Nephron (organoid): ENCODE measurements around the gene DMBX1.

Source experiments
- H3K27ac Mint-ChIP-seq, 3 experiments: 2 replicates each; pipeline ENCODE4 v1.8.0; 2020; ENCODE audit warnings: mixed read lengths in 3 of 3, mild to moderate bottlenecking in 2 of 3, moderate library complexity in 1 of 3
- H3K27me3 Mint-ChIP-seq: 2 replicates; pipeline ENCODE4 v1.8.0; 2021; ENCODE audit warnings: low read depth, mild to moderate bottlenecking, moderate library complexity, mixed read lengths
- H3K36me3 Mint-ChIP-seq: 2 replicates; pipeline ENCODE4 v1.8.0; 2020; ENCODE audit warnings: low read depth, mixed read lengths
- H3K4me1 Mint-ChIP-seq: 2 replicates; pipeline ENCODE4 v1.8.0; 2020; ENCODE audit warnings: mixed read lengths
- H3K4me3 Mint-ChIP-seq, 3 experiments: 2 replicates each; pipeline ENCODE4 v1.8.0; 2020; ENCODE audit warnings: mild to moderate bottlenecking in 3 of 3, mixed read lengths in 3 of 3, moderate library complexity in 2 of 3
- H3K9me3 Mint-ChIP-seq: 2 replicates; pipeline ENCODE4 v1.8.0; 2020; ENCODE audit warnings: mixed read lengths
- TF ChIP-seq, protein P1 (sequence below), 3 experiments: fragments of 200-600 bp; sonication (generic); IDR thresholded peaks; one replicate each; pipeline ENCODE4 v1.5.0; 2021; ENCODE audit warnings: antibody characterized with exemption in 3 of 3; ENCODE audit not compliant: unreplicated experiment in 3 of 3

The DMBX1 gene

GRCh38 chr1:46481961-46482360 is 7.7 kb upstream of the DMBX1 start:
- no peak overlapping the region for H3K27ac Mint-ChIP-seq
- H3K4me1 Mint-ChIP-seq, result peaks cover 6% of the 10 kb centered on the region
- peaks cover 97% of the 10 kb centered on the region for H3K27me3 Mint-ChIP-seq
- no peak overlapping the region for H3K4me3 Mint-ChIP-seq
- no peaks in the 10 kb centered on the region for H3K36me3 Mint-ChIP-seq
- TF ChIP-seq, protein P1, sequence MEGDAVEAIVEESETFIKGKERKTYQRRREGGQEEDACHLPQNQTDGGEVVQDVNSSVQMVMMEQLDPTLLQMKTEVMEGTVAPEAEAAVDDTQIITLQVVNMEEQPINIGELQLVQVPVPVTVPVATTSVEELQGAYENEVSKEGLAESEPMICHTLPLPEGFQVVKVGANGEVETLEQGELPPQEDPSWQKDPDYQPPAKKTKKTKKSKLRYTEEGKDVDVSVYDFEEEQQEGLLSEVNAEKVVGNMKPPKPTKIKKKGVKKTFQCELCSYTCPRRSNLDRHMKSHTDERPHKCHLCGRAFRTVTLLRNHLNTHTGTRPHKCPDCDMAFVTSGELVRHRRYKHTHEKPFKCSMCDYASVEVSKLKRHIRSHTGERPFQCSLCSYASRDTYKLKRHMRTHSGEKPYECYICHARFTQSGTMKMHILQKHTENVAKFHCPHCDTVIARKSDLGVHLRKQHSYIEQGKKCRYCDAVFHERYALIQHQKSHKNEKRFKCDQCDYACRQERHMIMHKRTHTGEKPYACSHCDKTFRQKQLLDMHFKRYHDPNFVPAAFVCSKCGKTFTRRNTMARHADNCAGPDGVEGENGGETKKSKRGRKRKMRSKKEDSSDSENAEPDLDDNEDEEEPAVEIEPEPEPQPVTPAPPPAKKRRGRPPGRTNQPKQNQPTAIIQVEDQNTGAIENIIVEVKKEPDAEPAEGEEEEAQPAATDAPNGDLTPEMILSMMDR (IDR thresholded peaks at IDR 0.05; ENCODE audit: unreplicated experiment in 3 of 3), result no peak
- no peaks in the 10 kb centered on the region for H3K9me3 Mint-ChIP-seq

GRCh38 chr1:46483589-46483988 is 6.0 kb upstream of the DMBX1 start:
- no peak overlapping the region for H3K4me3 Mint-ChIP-seq
- no peaks in the 10 kb centered on the region for H3K9me3 Mint-ChIP-seq
- H3K4me1 Mint-ChIP-seq, result peaks cover 8% of the 10 kb centered on the region
- TF ChIP-seq, protein P1 (IDR thresholded peaks at IDR 0.05; ENCODE audit: unreplicated experiment in 3 of 3), result no peak
- H3K36me3 Mint-ChIP-seq, result no peaks in the 10 kb centered on the region
- H3K27ac Mint-ChIP-seq, result no peak overlapping the region
- peaks cover 97% of the 10 kb centered on the region for H3K27me3 Mint-ChIP-seq

GRCh38 chr1:46484783-46485490 is 4.7 kb upstream of the DMBX1 start:
- H3K4me3 Mint-ChIP-seq, result no peak overlapping the region
- H3K4me1 Mint-ChIP-seq, result peaks cover 17% of the 10 kb centered on the region
- no peaks in the 10 kb centered on the region for H3K36me3 Mint-ChIP-seq
- peaks cover 97% of the 10 kb centered on the region for H3K27me3 Mint-ChIP-seq
- TF ChIP-seq, protein P1 (IDR thresholded peaks at IDR 0.05; ENCODE audit: unreplicated experiment in 3 of 3), result no peak
- no peaks in the 10 kb centered on the region for H3K9me3 Mint-ChIP-seq
- H3K27ac Mint-ChIP-seq, result no peak overlapping the region

- Mint-ChIP-seq H3K4me1 (peaks cover 22% of the 10 kb centered on the region), H3K27me3 (peaks cover 97% of the 10 kb centered on the region)
- TF ChIP-seq, protein P1 (IDR thresholded peaks at IDR 0.05; ENCODE audit: unreplicated experiment in 3 of 3), result no peak
Observed at GRCh38 chr1:46485564-46486431, 3.8 kb upstream of the DMBX1 start.

GRCh38 chr1:46486432-46487015 is 3.1 kb upstream of the DMBX1 start:
- no peaks in the 10 kb centered on the region for H3K36me3 Mint-ChIP-seq
- TF ChIP-seq, protein P1 (IDR thresholded peaks at IDR 0.05; ENCODE audit: unreplicated experiment in 3 of 3), result no peak
- no peak overlapping the region for H3K27ac Mint-ChIP-seq
- H3K27me3 Mint-ChIP-seq, result peaks cover 97% of the 10 kb centered on the region
- no peaks in the 10 kb centered on the region for H3K9me3 Mint-ChIP-seq
- H3K4me1 Mint-ChIP-seq, result peaks cover 22% of the 10 kb centered on the region
- no peak overlapping the region for H3K4me3 Mint-ChIP-seq

More at GRCh38 chr1:46485564-46486431, 3.8 kb upstream of the DMBX1 start:
- Mint-ChIP-seq H3K9me3 (no peaks in the 10 kb centered on the region), H3K36me3 (no peaks in the 10 kb centered on the region), H3K27ac (no peak overlapping the region), H3K4me3 (no peak overlapping the region)
